K562 (cell line): ENCODE results near the gene GRB2. TPM values are rescaled to one million over a fixed set of nuclear protein-coding genes. Genes with fewer than 3 reads are reported as not detected.

Experiments
- ATAC-seq: fragments of 200-7000 bp; cut with Tn5 transposase; 3 replicates; pipeline ENCODE4 v1.9.1; 2020; ENCODE audit warnings: moderate library complexity
- BruUV-seq: library from RNA; stranded (reverse); fragments of 400-500 nt; replicated peaks from 2 replicates; lab custom pipeline; 2021; lab: Mats Ljungman, UMichigan
- CTCF ChIA-PET: fragments of 300-600 bp; formaldehyde crosslinking; extraction: SDS; loops from one replicate; lab custom pipeline; 2021; ENCODE audit warnings: low intra/inter-chr PET ratio; lab: Yijun Ruan, JAX
- POLR2A ChIA-PET: fragments of 300-600, 350-650 bp; sonication (Branson Sonifier 250); formaldehyde crosslinking; extraction: SDS; loops from one replicate; lab custom pipeline; 2021; ENCODE audit warnings: antibody characterized with exemption, inconsistent platforms; lab: Yijun Ruan, JAX
- DNase-seq, 4 experiments: peaks; one replicate each; pipeline versions ENCODE4 v3.0.0 to v3.0.0-alpha.2; 2011 to 2018; ENCODE audit warnings: low spot score in 3 of 4, mixed read lengths in 3 of 4; ENCODE audit errors: extremely low read depth in 1 of 4
- FAIRE-seq: peaks from 2 replicates; lab custom pipeline; 2011; peaks lifted over from hg19 to GRCh38; lab: Jason Lieb, UNC
- H2AFZ ChIP-seq: 2 replicates; pipeline ENCODE4 v1.6.0; 2011; ENCODE audit warnings: low read depth, low read length, control low read depth, inconsistent platforms
- H3K27ac ChIP-seq: fragments of 200-600 bp; 3 replicates; pipeline ENCODE4 v1.8.0; 2011; ENCODE audit warnings: low read depth, mild to moderate bottlenecking, control low read depth, inconsistent platforms, low read length, moderate library complexity, mixed read lengths; ENCODE audit errors: extremely low read depth
- H3K27me3 ChIP-seq, 2 experiments: fragments of 300-600 bp in 1 of 2; 2 replicates in 1 of 2; 3 replicates in 1 of 2; pipeline versions ENCODE4 v1.6.0 to v1.8.0; 2011; ENCODE audit warnings: inconsistent platforms in 2 of 2, low read length in 2 of 2, mild to moderate bottlenecking in 1 of 2, mixed read lengths in 1 of 2, moderate library complexity in 1 of 2; ENCODE audit not compliant: control insufficient read depth in 2 of 2, insufficient read depth in 2 of 2
- H3K36me3 ChIP-seq: fragments of 300-600 bp; 3 replicates; pipeline ENCODE4 v1.8.0; 2011; ENCODE audit warnings: mild to moderate bottlenecking, low read length, inconsistent platforms; ENCODE audit not compliant: control insufficient read depth, insufficient read depth
- H3K4me1 ChIP-seq, 2 experiments: fragments of 200-600 bp in 1 of 2; replicated peaks in 1 of 2; 2 replicates in 1 of 2; 3 replicates in 1 of 2; pipeline versions ENCODE4 v1.5.1 to v1.8.0; 2011; ENCODE audit warnings: inconsistent platforms in 2 of 2, low read length in 2 of 2, mild to moderate bottlenecking in 1 of 2, mixed read lengths in 1 of 2, moderate library complexity in 1 of 2; ENCODE audit not compliant: control insufficient read depth in 2 of 2, insufficient read depth in 2 of 2
- H3K4me2 ChIP-seq: 2 replicates; pipeline ENCODE4 v1.6.1; 2011; ENCODE audit warnings: low read length, control low read depth, inconsistent platforms, mixed read lengths; ENCODE audit not compliant: insufficient read depth
- H3K4me3 ChIP-seq: fragments of 200-600 bp; sonication (generic), shearing (Covaris generic); 2 replicates; pipeline ENCODE4 v1.5.1; 2016; ENCODE audit warnings: control low read depth, inconsistent platforms
- H3K79me2 ChIP-seq: fragments of 200-600 bp; 3 replicates; pipeline ENCODE4 v1.8.0; 2011; ENCODE audit warnings: low read length, inconsistent platforms; ENCODE audit not compliant: control insufficient read depth, insufficient read depth
- H3K9ac ChIP-seq, 2 experiments: 2 replicates each; pipeline versions ENCODE4 v1.6.0 to v1.6.1; 2011; ENCODE audit warnings: low read depth in 2 of 2, low read length in 2 of 2, control low read depth in 1 of 2, inconsistent platforms in 1 of 2, mild to moderate bottlenecking in 1 of 2, mixed read lengths in 1 of 2; ENCODE audit not compliant: insufficient read depth in 1 of 2
- H3K9me1 ChIP-seq: one replicate; pipeline ENCODE4 v1.6.0; 2011; ENCODE audit warnings: inconsistent platforms, mild to moderate bottlenecking, low read length, moderate library complexity; ENCODE audit not compliant: control insufficient read depth, insufficient read depth
- H3K9me3 ChIP-seq: replicated peaks from 2 replicates; pipeline ENCODE4 v1.5.1; 2011; ENCODE audit warnings: low read depth, low read length, inconsistent platforms; ENCODE audit not compliant: control insufficient read depth, insufficient read depth
- H4K20me1 ChIP-seq: replicated peaks from 2 replicates; pipeline ENCODE4 v1.6.1; 2011; ENCODE audit warnings: low read length, inconsistent platforms, mixed read lengths; ENCODE audit not compliant: control insufficient read depth, insufficient read depth
- CHD1 ChIP-seq: fragments of 200-600 bp; sonication (generic); IDR thresholded peaks from one replicate; pipeline ENCODE4 v1.6.1; 2012; ENCODE audit warnings: mild to moderate bottlenecking, moderate library complexity, low read length, inconsistent platforms
- KDM2B ChIP-seq: fragments of 250-450 bp; sonication (Bioruptor Pico); IDR thresholded peaks from 2 replicates; pipeline ENCODE4 v1.8.0; 2021; ENCODE audit warnings: mild to moderate bottlenecking, moderate library complexity
- MNT ChIP-seq, 2 experiments: fragments of 450-650 bp; conservative IDR thresholded peaks; 2 replicates each; pipeline ENCODE4 v1.6.1; 2017; ENCODE audit warnings: mild to moderate bottlenecking in 2 of 2, moderate library complexity in 2 of 2
- POLR2A ChIP-seq: fragments of 450-650 bp; conservative IDR thresholded peaks from 2 replicates; pipeline ENCODE4 v1.6.1; 2016
- POLR2AphosphoS2 ChIP-seq: IDR thresholded peaks from 2 replicates; pipeline ENCODE4 v1.6.1; 2012; ENCODE audit warnings: low read length, improper control_type of control experiment
- POLR2G ChIP-seq: fragments of 200-400 bp; formaldehyde crosslinking; IDR thresholded peaks from 2 replicates; pipeline ENCODE4 v1.6.1; 2017; ENCODE audit warnings: low read depth, mild to moderate bottlenecking, antibody characterized with exemption, low read length, moderate library complexity
- RHOXF2B ChIP-seq: fragments of 250-450 bp; sonication (Bioruptor Pico); conservative IDR thresholded peaks from 2 replicates; pipeline ENCODE4 v1.5.1; 2021
- SIRT6 ChIP-seq: IDR thresholded peaks from one replicate; pipeline ENCODE4 v1.6.1; 2012; ENCODE audit warnings: low read depth, mild to moderate bottlenecking, control low read depth, inconsistent platforms, low read length, moderate library complexity
- SOX6 ChIP-seq: fragments of 450-650 bp; IDR thresholded peaks from 2 replicates; pipeline ENCODE4 v1.6.1; 2014; ENCODE audit warnings: mild to moderate bottlenecking
- ZBTB17 ChIP-seq: fragments of 450-650 bp; formaldehyde crosslinking; IDR thresholded peaks from 2 replicates; pipeline ENCODE4 v1.4.0; 2020; ENCODE audit warnings: mild to moderate bottlenecking
- ZNF311 ChIP-seq: fragments of 250-450 bp; sonication (Bioruptor Pico); IDR thresholded peaks from 2 replicates; pipeline ENCODE4 v1.4.0; 2020; ENCODE audit warnings: mild to moderate bottlenecking, moderate library complexity
- ZNF639 ChIP-seq, 2 experiments: fragments of 200-800 bp in 1 of 2; sonication (Bioruptor generic) in 1 of 2; sonication (generic) in 1 of 2; formaldehyde crosslinking in 1 of 2; IDR thresholded peaks in 1 of 2; conservative IDR thresholded peaks in 1 of 2; 2 replicates each; pipeline versions ENCODE4 v1.5.0 to v1.6.1; 2016 to 2020; ENCODE audit warnings: missing compliant biosample characterization in 1 of 2, missing genetic modification characterization in 1 of 2, missing genetic modification reagents in 1 of 2
- ZNF695 ChIP-seq: fragments of 450-650 bp; formaldehyde crosslinking; IDR thresholded peaks from 2 replicates; pipeline ENCODE4 v1.4.0; 2020; ENCODE audit warnings: mild to moderate bottlenecking, moderate library complexity
- WGBS: fragments of 100-300 bp; shearing (Covaris generic); methylation state at CpG from one replicate; pipeline ENCODE4 v1.1.6; 2016; ENCODE audit warnings: low coverage, mixed read lengths; ENCODE audit not compliant: insufficient coverage; ENCODE audit errors: missing lambda C conversion rate; 5-methylcytosine and 5-hydroxymethylcytosine counted together
- in situ Hi-C: fragments of 300-500 bp; cut with MboI; formaldehyde crosslinking; loops from 4 replicates; pipeline ENCODE4 v1.15.0; 2018; ENCODE audit warnings: inconsistent platforms, mixed read lengths
- intact Hi-C: fragments of 100-400 bp; cut with micrococcal nuclease; formaldehyde crosslinking; loops from 2 replicates; pipeline ENCODE4 v1.14.2; 2022
- polyA plus RNA-seq, 8 experiments: library from polyadenylated mRNA; depleted of rRNA in 4 of 8; stranded (reverse) in 5 of 8; unstranded in 3 of 8; fragments of >200 nt; fragmentation: Nextera tagmentation in 2 of 8; fragmentation: Illumina TruSeq in 1 of 8; extraction: Ambion mirVana in 2 of 8; extraction: Trizol in 1 of 8; gene quantifications; 2 replicates each; pipeline versions ENCODE4 v1.2.1 to v1.2.3, GENCODE V29; 2011 to 2014; ENCODE audit warnings: inconsistent platforms in 1 of 8, missing spikeins in 1 of 8
- total RNA-seq, 7 experiments: library from RNA; depleted of rRNA in 6 of 7; stranded (reverse); fragments of >200 nt in 6 of 7; fragmentation: Illumina TruSeq in 2 of 7; extraction: Trizol in 2 of 7; gene quantifications; 2 replicates each; pipeline versions ENCODE4 v1.2.1 to v1.2.3, GENCODE V29; 2011 to 2021; ENCODE audit warnings: low replicate concordance in 1 of 7

The GRB2 gene
- total and polyA plus RNA-seq, 9 of the 15 experiments (the other 6 are each of a cell fraction or from before 2014, with no cell fraction given), result 57.2 to 136 (median 84.8) TPM

- Histone ChIP-seq H4K20me1 (no peaks in the 10 kb centered on the region), H3K9me1 (no peaks in the 10 kb centered on the region), H3K79me2 (peaks cover 35% of the 10 kb centered on the region), H3K9ac (peak overlapping the region; percentile 95), H3K4me3 (peak overlapping the region; percentile 97), H3K27me3 (no peaks in the 10 kb centered on the region), H2AFZ (peak overlapping the region; percentile 90), H3K9me3 (no peaks in the 10 kb centered on the region), H3K4me1 (peaks cover 25 to 52% of the 10 kb centered on the region in 2 experiments; a peak in 4 of 5 replicates), H3K4me2 (peak overlapping the region; percentile 89), H3K27ac (peak overlapping the region; percentile 93; the same call in 2 of the 3 replicates), H3K36me3 (peaks cover 40% of the 10 kb centered on the region; the same call in 2 of the 3 replicates)
- ChIA-PET POLR2A (interaction anchor here (0.8 to 6.8 kb wide), 6 partner anchors 10 to 221 kb away, joined by 3 to 43 read pairs (median 20); partner anchors contain the start of genes GGA3, MRPS7 and SLC25A19), CTCF (interaction anchor here (2.5 kb wide), 1 partner anchor 32 kb away, joined by 13 read pairs; no protein-coding TSS in a partner anchor)
- in situ Hi-C loops, result no loop called here
- no peak; the same call in 2 of the 3 replicates for ATAC-seq
- no TSS peak for BruUV-seq
- 42% methylated on average over 24 of the region's 24 CpGs for WGBS
- FAIRE-seq, result no peak
- DNase-seq, result peak in 2 of 4 experiments; percentile 16 to 23
- intact Hi-C loops, result loop anchor here (2.0 kb wide), 1 partner anchor 17 kb away; the partner anchor contains the start of gene SLC25A19
- TF ChIP-seq POLR2AphosphoS2 (peak; percentile 18; the same call in 1 of the 2 replicates), CHD1 (no peak), SOX6 (no peak), KDM2B (CRISPR knock-in tag) (no peak), POLR2G (peak; percentile 30), ZNF639 (CRISPR knock-in tag; conservative IDR thresholded peaks at IDR 0.05 in 1 of 2, IDR thresholded peaks at IDR 0.05 in 1 of 2) (0 out of 4 replicates have a peak, but pooled peaks of 1 of the 2 experiments have one; percentile 43), RHOXF2B (CRISPR knock-in tag) (no peak), SIRT6 (no peak), ZBTB17 (no peak), POLR2A (peak; percentile 69), ZNF695 (CRISPR knock-in tag) (no peak), MNT (conservative IDR thresholded peaks at IDR 0.05) (no peak), ZNF311 (CRISPR knock-in tag) (0 out of 2 replicates have a peak, but pooled peaks have one; percentile 21)
Observed at GRCh38 chr17:75271955-75272847, 133.3 kb downstream of the GRB2 start.
